ENCODE results near the gene SUOX.
"Not testable (repeated sequence)": the region's sequence is repeated elsewhere in the genome, so short reads cannot be mapped to it uniquely, and the experiment has no call there.

DNA sequence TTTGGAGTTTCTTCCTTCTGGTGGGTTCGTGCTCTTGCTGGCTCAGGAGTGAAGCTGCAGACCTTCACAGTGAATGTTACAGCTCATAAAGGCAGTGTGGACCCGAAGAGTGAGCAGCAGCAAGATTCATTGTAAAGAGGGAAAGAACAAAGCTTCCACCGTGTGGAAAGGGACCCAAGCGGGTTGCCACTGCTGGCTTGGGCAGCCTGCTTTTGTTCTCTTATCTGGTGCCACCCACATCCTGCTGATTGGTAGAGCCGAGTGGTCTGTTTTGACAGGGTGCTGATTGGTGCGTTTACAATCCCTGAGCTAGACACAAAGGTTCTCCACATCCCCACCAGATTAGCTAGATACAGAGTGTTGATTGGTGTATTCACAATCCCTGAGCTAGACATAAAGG lies 2.4 kb downstream of the SUOX start:
- TF ChIP-seq L3MBTL2 (conservative IDR thresholded peaks at IDR 0.05); FOXM1 (IDR thresholded peaks at IDR 0.05; ENCODE audit: borderline replicate concordance): not testable (repeated sequence)
